SW 1271 (cell line): Measurements from ENCODE around the gene LRBA.

Experiments
- DNase-seq, 2 experiments: peaks; one replicate each; lab custom pipeline; 2025; lab: John Stamatoyannopoulos, UW

LRBA gene

GRCh38 chr4:150268444-150268843, 746.6 kb downstream of the LRBA start:
- no peak for DNase-seq

- no peak for DNase-seq
Measured at GRCh38 chr4:150265806-150266205, 749.3 kb downstream of the LRBA start.

- no peak for DNase-seq
Measured at GRCh38 chr4:150264595-150265161, 750.4 kb downstream of the LRBA start.

GRCh38 chr4:150262611-150263010, 752.5 kb downstream of the LRBA start:
- DNase-seq, result no peak

GRCh38 chr4:150261571-150261970, 753.5 kb downstream of the LRBA start:
- DNase-seq, result no peak

GRCh38 chr4:150259861-150260567, 755.1 kb downstream of the LRBA start:
- DNase-seq, result no peak

GRCh38 chr4:150258569-150258968, 756.5 kb downstream of the LRBA start:
- no peak for DNase-seq

GRCh38 chr4:150256841-150257730, 758.0 kb downstream of the LRBA start:
- no peak for DNase-seq

GRCh38 chr4:150256225-150256620, 758.9 kb downstream of the LRBA start:
- DNase-seq, result no peak

GRCh38 chr4:150255610-150256224, 759.4 kb downstream of the LRBA start:
- no peak for DNase-seq

- no peak for DNase-seq
Measured at GRCh38 chr4:150253965-150254630, 761.0 kb downstream of the LRBA start.

- no peak for DNase-seq
Measured at GRCh38 chr4:150253416-150253815, 761.7 kb downstream of the LRBA start.

- DNase-seq, result no peak
Measured at GRCh38 chr4:150252741-150253140, 762.3 kb downstream of the LRBA start.

- no peak for DNase-seq
Measured at GRCh38 chr4:150252306-150252705, 762.8 kb downstream of the LRBA start.

GRCh38 chr4:150251752-150252190, 763.3 kb downstream of the LRBA start:
- no peak for DNase-seq

- DNase-seq, result no peak
Measured at GRCh38 chr4:150250998-150251651, 764.0 kb downstream of the LRBA start.

- no peak for DNase-seq
Measured at GRCh38 chr4:150250293-150250997, 764.6 kb downstream of the LRBA start.

GRCh38 chr4:150248181-150248580, 766.9 kb downstream of the LRBA start:
- no peak for DNase-seq

- DNase-seq, result no peak
Measured at GRCh38 chr4:150247184-150247583, 767.9 kb downstream of the LRBA start.

GRCh38 chr4:150244600-150244999, 770.5 kb downstream of the LRBA start:
- DNase-seq, result no peak

GRCh38 chr4:150243932-150244331, 771.2 kb downstream of the LRBA start:
- no peak for DNase-seq
